ENCODE measurements around the gene GALNT13.

- TF ChIP-seq CTCF (IDR thresholded peaks at IDR 0.05) = no peak
- TF ChIP-seq POLR2A (IDR thresholded peaks at IDR 0.05) = no peak
Measured at GRCh38 chr2:154331784-154332183, 460.1 kb downstream of the GALNT13 start.
